HUES64 (cell line): ENCODE results near the gene COL9A1.

Experiments
- H3K27ac ChIP-seq: 2 replicates; pipeline ENCODE4 v1.7.0; 2013; ENCODE audit warnings: low read depth, low read length, inconsistent platforms
- H3K27me3 ChIP-seq: 2 replicates; pipeline ENCODE4 v1.6.1; 2013; ENCODE audit warnings: mild to moderate bottlenecking, low read length; ENCODE audit not compliant: insufficient read depth
- H3K36me3 ChIP-seq: 2 replicates; pipeline ENCODE4 v1.6.1; 2013; ENCODE audit warnings: mild to moderate bottlenecking, low read length; ENCODE audit not compliant: insufficient read depth
- H3K4me1 ChIP-seq: 2 replicates; pipeline ENCODE4 v1.6.1; 2013; ENCODE audit warnings: mild to moderate bottlenecking, low read length, moderate library complexity; ENCODE audit not compliant: insufficient read depth
- H3K4me3 ChIP-seq: 2 replicates; pipeline ENCODE4 v1.5.1; 2013; ENCODE audit warnings: mild to moderate bottlenecking, low read length, moderate library complexity
- H3K9ac ChIP-seq: 2 replicates; pipeline ENCODE4 v1.6.1; 2013; ENCODE audit warnings: mild to moderate bottlenecking, low read depth, low read length
- H3K9me3 ChIP-seq: 2 replicates; pipeline ENCODE4 v1.6.1; 2013; ENCODE audit warnings: low read depth, low read length; ENCODE audit not compliant: insufficient read depth
- WGBS: fragments of 150-250, 120-280 bp; methylation state at CpG from one replicate; pipeline ENCODE4 v1.1.7; 2013; ENCODE audit warnings: missing lambda C conversion rate; 5-methylcytosine and 5-hydroxymethylcytosine counted together

Gene COL9A1

DNA sequence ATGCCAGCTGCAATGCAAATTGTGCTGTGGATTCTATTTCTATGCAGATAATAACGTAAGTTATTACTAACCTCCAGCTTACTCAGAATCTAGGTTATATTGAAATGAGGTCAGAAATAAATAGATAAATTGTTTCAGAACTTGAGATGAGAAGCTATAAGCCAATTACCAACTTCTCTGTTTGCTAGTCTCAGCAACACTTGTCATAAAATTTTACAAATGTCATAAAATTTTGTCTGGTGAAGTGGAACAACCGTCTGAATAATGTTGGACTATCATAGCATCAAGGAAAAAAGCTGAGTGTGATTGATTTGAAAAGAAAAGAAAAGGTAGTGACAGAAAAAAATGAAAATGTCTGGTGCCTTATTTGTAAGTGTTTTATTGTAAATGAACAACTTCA lies 36.7 kb downstream of the COL9A1 start:
- 0% methylated on average over 1 of the region's 2 CpGs for WGBS

GRCh38 chr6:70264306-70264705 lies 38.6 kb downstream of the COL9A1 start:
- H3K9me3 ChIP-seq = no peaks in the 10 kb centered on the region
- no peak overlapping the region for H3K4me3 ChIP-seq
- no peaks in the 10 kb centered on the region for H3K4me1 ChIP-seq
- H3K36me3 ChIP-seq = no peaks in the 10 kb centered on the region
- H3K27ac ChIP-seq = no peak overlapping the region
- H3K9ac ChIP-seq = no peak overlapping the region
- H3K27me3 ChIP-seq = no peaks in the 10 kb centered on the region

More for the DNA sequence above, 36.7 kb downstream of the COL9A1 start:
- Histone ChIP-seq H3K27ac (no peak overlapping the region), H3K9me3 (no peaks in the 10 kb centered on the region), H3K4me1 (no peaks in the 10 kb centered on the region; the same call in 1 of the 2 replicates), H3K27me3 (no peaks in the 10 kb centered on the region), H3K4me3 (no peak overlapping the region), H3K36me3 (no peaks in the 10 kb centered on the region), H3K9ac (no peak overlapping the region)

DNA sequence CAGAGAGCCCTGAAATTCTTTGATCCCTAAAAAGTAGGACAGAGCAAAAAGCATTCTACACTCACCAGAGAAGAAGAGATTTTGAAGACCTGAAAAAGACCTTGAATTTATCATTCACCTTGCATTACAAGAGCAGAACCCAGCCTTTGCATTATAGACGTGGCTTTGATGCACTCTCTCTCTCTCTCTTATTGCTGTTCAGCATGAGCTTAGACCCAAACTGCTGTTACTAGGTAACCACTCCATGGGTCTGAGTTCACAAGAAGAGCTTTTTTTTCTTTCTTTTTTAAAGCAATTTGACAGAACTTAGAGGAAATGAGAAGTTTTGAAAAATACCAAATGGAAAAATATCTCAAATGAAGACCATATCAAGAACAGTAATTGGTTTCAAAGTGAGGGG lies 44.4 kb downstream of the COL9A1 start:
- Histone ChIP-seq H3K9me3 (no peaks in the 10 kb centered on the region), H3K36me3 (no peaks in the 10 kb centered on the region), H3K27ac (no peak overlapping the region), H3K9ac (no peak overlapping the region), H3K27me3 (no peaks in the 10 kb centered on the region), H3K4me1 (no peaks in the 10 kb centered on the region), H3K4me3 (no peak overlapping the region)
- 74% methylated on average over 1 of the region's 1 CpG for WGBS

DNA sequence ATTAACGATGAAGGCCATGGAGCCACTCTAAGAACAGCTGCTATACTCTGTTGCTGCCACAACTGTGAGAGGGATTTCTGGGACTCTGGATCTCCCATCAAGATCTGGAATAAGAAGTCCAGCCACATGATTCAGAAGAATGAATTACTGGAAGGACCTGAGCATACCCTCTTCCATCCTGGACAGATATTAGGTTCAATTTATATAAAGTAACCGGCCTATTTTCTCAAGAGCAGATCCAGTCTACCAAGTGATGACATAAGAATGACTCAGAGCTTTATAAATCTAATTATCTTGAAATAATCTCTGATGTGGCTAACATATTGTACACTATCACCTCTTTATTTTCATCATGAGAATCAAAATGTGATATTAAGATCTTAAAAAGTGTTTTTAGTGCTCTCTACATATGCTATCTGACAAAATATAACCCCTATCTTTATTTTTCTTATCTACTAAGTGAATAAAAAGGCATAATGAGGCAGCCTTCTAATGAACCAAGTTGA lies 45.1 kb downstream of the COL9A1 start:
- no peaks in the 10 kb centered on the region for H3K27me3 ChIP-seq
- H3K9me3 ChIP-seq = no peaks in the 10 kb centered on the region
- no peaks in the 10 kb centered on the region for H3K4me1 ChIP-seq
- no peak overlapping the region for H3K27ac ChIP-seq
- H3K36me3 ChIP-seq = no peaks in the 10 kb centered on the region
- H3K9ac ChIP-seq = no peak overlapping the region
- WGBS = 96% methylated on average over 1 of the region's 2 CpGs
- H3K4me3 ChIP-seq = no peak overlapping the region

DNA sequence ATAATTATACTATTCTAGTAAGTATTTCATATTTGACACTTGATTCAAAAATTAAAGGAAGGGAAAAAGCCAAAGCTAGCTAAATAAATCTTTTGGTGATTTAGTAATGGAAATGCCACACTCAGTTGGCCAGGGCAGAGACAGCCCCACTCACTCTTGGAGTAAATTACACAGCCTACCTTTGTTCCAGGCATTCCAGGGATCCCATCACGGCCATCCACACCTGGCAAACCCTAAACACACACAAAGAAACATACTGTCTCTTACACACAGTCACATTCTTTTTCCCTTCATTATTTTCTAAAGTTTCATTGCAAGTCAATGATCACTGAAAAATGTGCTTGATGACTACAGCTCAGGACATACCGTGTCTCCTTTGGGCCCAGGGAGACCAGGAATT lies 48.1 kb downstream of the COL9A1 start:
- Histone ChIP-seq H3K4me3 (no peak overlapping the region), H3K27me3 (no peaks in the 10 kb centered on the region), H3K36me3 (no peaks in the 10 kb centered on the region), H3K9ac (no peak overlapping the region), H3K4me1 (no peaks in the 10 kb centered on the region), H3K27ac (no peak overlapping the region), H3K9me3 (no peaks in the 10 kb centered on the region)
- WGBS = 87% methylated on average over 2 of the region's 2 CpGs

- no peak overlapping the region for H3K27ac ChIP-seq
- 86% methylated on average over 1 of the region's 3 CpGs for WGBS
- H3K9ac ChIP-seq = no peak overlapping the region
- no peak overlapping the region for H3K4me3 ChIP-seq
- H3K36me3 ChIP-seq = no peaks in the 10 kb centered on the region
- H3K4me1 ChIP-seq = no peaks in the 10 kb centered on the region
- H3K27me3 ChIP-seq = no peaks in the 10 kb centered on the region
- H3K9me3 ChIP-seq = no peaks in the 10 kb centered on the region
These were observed 49.0 kb downstream of the COL9A1 start for GRCh38 chr6:70253923-70254322.

DNA sequence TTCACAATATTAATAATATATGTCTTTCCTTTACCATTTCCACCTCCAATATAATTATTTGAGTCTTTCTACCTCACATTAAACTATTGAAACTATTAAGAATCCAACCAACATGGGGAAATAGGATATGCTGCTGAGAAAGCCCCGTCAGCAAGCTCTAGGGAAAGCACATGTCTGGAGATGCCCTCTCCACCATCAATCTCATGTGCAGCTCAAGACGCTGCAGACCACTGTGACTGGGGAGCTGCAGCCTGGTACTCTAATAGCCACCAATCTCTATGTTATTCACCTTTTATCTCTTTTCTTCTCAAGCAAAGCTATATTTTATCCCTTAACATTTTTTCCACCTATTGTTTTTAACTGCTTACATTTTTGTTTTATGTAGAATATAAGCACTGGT lies 50.3 kb downstream of the COL9A1 start:
- WGBS = 96% methylated on average over 2 of the region's 2 CpGs
- Histone ChIP-seq H3K27ac (no peak overlapping the region), H3K9ac (no peak overlapping the region), H3K9me3 (no peaks in the 10 kb centered on the region), H3K27me3 (no peaks in the 10 kb centered on the region), H3K4me3 (no peak overlapping the region), H3K36me3 (no peaks in the 10 kb centered on the region), H3K4me1 (no peaks in the 10 kb centered on the region)

- no peak overlapping the region for H3K9ac ChIP-seq
- no peak overlapping the region for H3K4me3 ChIP-seq
- peaks cover 9% of the 10 kb centered on the region; the same call in 1 of the 2 replicates for H3K4me1 ChIP-seq
- no peaks in the 10 kb centered on the region for H3K36me3 ChIP-seq
- H3K9me3 ChIP-seq = no peaks in the 10 kb centered on the region
- 86% methylated on average over 7 of the region's 7 CpGs for WGBS
- H3K27ac ChIP-seq = no peak overlapping the region
- no peaks in the 10 kb centered on the region for H3K27me3 ChIP-seq
These were observed 56.8 kb downstream of the COL9A1 start for GRCh38 chr6:70246118-70246517.

DNA sequence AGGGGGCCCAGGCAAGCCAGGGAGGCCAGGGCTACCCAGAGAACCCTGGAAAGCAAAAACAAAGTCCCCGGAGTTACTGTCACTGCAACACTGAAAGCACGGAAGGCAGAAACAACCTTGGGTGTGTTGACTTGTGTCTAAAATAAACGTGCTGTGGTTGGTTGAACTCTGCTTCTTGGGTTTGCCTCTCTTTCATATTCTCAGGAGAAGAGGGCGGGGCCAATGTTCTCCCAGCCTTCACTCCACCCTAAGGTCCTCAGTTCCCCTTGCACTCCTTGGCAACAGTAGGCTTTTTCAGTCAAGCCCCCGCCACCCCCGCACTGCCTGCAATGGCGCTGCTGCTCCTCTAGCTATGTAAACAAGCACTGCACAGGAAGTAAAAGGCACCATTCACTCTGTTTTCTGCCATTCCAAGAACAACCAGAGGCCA lies 60.9 kb downstream of the COL9A1 start:
- peaks cover 9% of the 10 kb centered on the region; the same call in 1 of the 2 replicates for H3K4me1 ChIP-seq
- peak overlapping the region; percentile 32; the same call in 1 of the 2 replicates for H3K27ac ChIP-seq
- H3K4me3 ChIP-seq = no peak overlapping the region
- H3K36me3 ChIP-seq = no peaks in the 10 kb centered on the region
- WGBS = 90% methylated on average over 7 of the region's 7 CpGs
- no peak overlapping the region for H3K9ac ChIP-seq
- no peaks in the 10 kb centered on the region for H3K9me3 ChIP-seq
- H3K27me3 ChIP-seq = no peaks in the 10 kb centered on the region

- no peak overlapping the region for H3K4me3 ChIP-seq
- H3K9ac ChIP-seq = no peak overlapping the region
- no peaks in the 10 kb centered on the region for H3K9me3 ChIP-seq
- no peaks in the 10 kb centered on the region for H3K36me3 ChIP-seq
- peaks cover 9% of the 10 kb centered on the region; the same call in 1 of the 2 replicates for H3K4me1 ChIP-seq
- no peak overlapping the region for H3K27ac ChIP-seq
- 93% methylated on average over 3 of the region's 3 CpGs for WGBS
- H3K27me3 ChIP-seq = no peaks in the 10 kb centered on the region
These were observed 61.9 kb downstream of the COL9A1 start for GRCh38 chr6:70241031-70241430.

GRCh38 chr6:70236343-70236742 lies 66.5 kb downstream of the COL9A1 start:
- H3K27me3 ChIP-seq = no peaks in the 10 kb centered on the region

More at GRCh38 chr6:70236343-70236742, 66.5 kb downstream of the COL9A1 start:
- WGBS = 93% methylated on average over 3 of the region's 3 CpGs
- Histone ChIP-seq H3K36me3 (no peaks in the 10 kb centered on the region), H3K27ac (no peak overlapping the region), H3K9ac (no peak overlapping the region), H3K4me3 (no peak overlapping the region), H3K4me1 (no peaks in the 10 kb centered on the region), H3K9me3 (no peaks in the 10 kb centered on the region)
